ENCODE results near the gene CAPN11. TPM values are rescaled to one million over a fixed set of nuclear protein-coding genes. Genes with fewer than 3 reads are reported as not detected.

The CAPN11 gene
- total RNA-seq, 1 donor from 2014 or later = not detected

GRCh38 chr6:44202972-44203750, 44.5 kb downstream of the CAPN11 start:
- intact Hi-C loops (cut with micrococcal nuclease) = no loop called here

DNA sequence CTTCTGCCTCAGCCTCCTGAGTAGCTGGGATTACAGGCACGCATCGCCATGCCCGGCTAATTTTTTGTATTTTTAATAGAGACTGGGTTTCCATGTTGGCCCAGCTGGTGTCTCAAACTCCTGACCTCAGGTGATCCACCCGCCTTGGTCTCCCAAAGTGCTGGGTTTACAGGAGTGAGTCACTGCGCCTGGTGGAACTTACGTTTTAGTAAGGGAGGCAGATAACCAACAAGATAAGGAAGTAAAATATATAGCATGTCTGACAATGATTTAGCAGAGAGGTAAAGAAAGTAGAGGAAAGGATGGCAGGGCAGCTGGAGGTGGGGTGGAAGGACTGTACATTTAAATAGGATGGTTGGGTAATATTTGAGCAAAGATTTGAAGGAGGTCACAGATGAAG, 45.3 kb downstream of the CAPN11 start:
- intact Hi-C loops (cut with micrococcal nuclease) = no loop called here

DNA sequence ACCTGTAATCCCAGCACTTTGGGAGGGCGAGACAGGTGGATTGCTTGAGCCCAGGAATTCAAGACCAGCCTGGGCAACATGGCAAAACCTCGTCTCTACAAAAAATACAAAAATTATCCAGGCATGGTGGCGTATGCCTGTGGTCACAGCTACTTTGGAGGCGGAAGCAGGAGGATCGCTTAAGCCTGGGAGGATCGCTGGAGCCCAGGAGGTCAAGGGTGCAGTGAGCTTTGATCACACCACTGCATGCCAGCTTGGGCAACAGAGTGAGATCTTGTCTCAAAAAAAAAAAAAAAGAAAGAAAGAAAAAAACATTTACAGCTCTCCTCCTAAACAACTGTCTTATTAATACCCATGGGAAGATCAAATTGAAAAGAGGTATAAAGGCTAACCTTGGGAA, 49.3 kb downstream of the CAPN11 start:
- intact Hi-C loops (cut with micrococcal nuclease) = no loop called here

- intact Hi-C loops (cut with micrococcal nuclease) = no loop called here
Observed at GRCh38 chr6:44211284-44211683, 52.7 kb downstream of the CAPN11 start.

GRCh38 chr6:44214307-44214706, 55.7 kb downstream of the CAPN11 start:
- intact Hi-C loops (cut with micrococcal nuclease) = no loop called here

DNA sequence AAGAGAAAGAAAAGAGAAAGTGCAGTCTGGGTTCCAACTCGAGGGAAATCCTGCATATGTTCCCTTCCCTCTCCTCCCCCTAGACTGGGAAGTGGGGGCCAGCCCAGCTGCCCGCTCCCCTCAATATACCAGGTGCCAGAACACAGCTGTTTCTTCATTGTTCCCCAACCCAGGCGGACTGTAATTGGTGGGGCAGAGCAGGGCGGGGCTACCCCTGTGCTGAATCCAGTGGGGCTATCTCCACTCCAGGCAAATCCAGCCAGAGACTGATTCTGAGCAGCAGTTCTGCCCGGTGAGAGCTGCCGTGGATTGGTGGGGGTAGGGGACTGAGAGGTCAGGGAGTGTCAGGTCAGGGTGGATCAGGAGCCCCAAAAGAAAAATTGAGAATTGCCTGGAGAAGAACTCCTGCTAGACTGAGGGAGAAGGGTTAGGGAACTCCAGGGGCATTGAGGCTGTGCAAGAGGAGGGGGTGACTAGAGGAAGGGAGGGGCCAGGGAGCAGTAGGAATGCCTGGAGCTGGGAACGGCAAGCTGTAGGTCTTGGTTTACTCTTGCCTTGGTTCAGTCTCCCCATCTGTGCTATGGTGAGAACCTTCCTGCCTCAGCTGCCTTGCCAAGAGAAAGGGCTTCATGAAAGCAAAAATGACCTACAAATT, 58.2 kb downstream of the CAPN11 start, which contains the start of gene MYMX:
MYMX (plus strand) TSS at position 250 of the 655 bp plus-strand sequence. CDS start 546 bp downstream, outside the sequence.
- intact Hi-C loops (cut with micrococcal nuclease) = no loop called here

DNA sequence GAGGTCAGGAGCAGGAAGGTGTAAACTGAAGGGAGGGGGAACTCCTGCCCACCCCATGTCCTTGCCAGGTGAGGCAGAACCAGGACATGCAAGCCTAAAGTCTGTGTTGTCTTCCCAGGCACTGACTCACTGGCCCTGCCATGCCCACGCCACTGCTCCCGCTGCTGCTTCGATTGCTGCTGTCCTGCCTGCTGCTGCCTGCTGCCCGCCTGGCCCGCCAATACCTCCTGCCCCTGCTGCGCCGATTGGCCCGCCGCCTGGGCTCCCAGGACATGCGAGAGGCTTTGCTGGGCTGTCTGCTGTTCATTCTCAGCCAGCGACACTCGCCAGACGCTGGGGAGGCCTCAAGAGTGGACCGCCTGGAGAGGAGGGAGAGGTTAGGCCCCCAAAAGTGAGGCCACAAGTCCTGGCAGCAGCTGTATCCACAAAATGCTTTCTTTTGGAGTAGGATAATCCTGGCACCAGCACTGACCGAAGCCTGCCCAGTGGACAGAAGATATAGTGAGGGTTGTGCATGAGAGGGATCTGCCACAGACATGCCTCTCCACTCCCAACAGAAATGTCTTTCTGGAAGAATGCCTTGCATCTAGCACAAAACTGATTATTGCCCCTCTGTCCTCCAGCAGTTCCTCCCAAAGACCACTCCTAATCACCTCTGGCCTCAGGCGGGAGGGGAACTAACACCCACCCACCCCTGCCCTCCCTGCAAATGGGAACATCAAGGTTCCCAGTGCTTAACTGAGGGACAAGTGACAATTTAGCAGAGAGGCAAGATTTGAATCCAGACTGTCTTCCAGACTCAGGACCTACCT, 58.9 kb downstream of the CAPN11 start:
- intact Hi-C loops (cut with micrococcal nuclease) = no loop called here

- intact Hi-C loops (cut with micrococcal nuclease) = no loop called here
Observed at GRCh38 chr6:44219053-44219814, 60.6 kb downstream of the CAPN11 start.

DNA sequence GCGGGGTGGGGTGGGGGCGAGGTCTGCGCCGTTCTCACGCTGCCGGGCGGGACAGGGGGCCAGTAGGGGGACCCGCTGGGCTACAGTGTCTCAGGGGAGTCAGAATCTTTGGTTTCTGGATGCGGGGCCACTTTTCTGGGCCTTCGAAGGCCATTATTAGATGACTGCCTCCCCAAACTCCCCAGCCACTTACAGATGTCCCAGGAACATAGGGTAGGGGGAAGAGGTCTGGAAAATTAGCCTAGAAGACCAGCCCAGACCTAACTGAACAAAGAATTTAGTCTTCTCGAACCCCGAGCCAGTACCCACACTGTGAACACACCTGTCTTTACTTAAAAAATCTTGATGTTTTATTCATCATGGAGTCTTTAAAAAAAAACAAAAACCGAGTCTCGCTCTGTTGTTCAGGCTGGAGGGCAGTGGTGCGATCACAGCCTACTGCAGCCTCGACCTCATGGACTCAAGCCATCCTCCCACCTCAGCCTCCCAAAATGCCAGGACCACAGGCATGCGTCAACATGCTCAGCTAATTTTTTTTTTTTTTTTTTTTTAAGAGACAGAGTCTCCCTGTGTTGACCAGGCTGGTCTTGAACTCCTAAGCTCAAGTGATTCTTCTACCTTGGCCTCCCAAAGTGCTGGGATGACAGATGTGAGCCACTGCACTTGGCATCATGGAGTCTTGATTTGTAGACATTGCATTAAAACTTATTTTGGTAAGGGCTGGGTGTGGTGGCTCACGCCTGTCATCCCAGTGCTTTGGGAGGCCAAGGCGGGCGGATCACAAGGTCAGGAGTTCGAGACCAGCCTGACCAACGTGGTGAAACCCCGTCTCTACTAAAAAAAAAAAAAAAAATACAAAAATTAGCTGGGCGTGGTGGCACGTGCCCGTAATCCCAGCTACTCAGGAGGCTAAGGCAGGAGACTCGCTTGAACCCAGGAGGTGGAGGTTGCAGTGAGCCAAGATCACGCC, 61.5 kb downstream of the CAPN11 start:
- intact Hi-C loops (cut with micrococcal nuclease) = loop anchor here (2.0 to 5.0 kb wide), 2 partner anchors 93 to 593 kb away; partner anchors contain the start of genes GTPBP2, MRPL14 and TMEM63B

GRCh38 chr6:44220913-44221290, 62.3 kb downstream of the CAPN11 start:
- intact Hi-C loops (cut with micrococcal nuclease) = loop anchor here (1.0 to 5.0 kb wide), 6 partner anchors 16 to 594 kb away; partner anchors contain the start of genes GTPBP2, MRPL14, TMEM63B and VEGFA

- intact Hi-C loops (cut with micrococcal nuclease) = loop anchor here (1.0 to 5.0 kb wide), 6 partner anchors 16 to 594 kb away; partner anchors contain the start of genes GTPBP2, MRPL14, TMEM63B and VEGFA
Observed at GRCh38 chr6:44221291-44221960, 62.8 kb downstream of the CAPN11 start.

DNA sequence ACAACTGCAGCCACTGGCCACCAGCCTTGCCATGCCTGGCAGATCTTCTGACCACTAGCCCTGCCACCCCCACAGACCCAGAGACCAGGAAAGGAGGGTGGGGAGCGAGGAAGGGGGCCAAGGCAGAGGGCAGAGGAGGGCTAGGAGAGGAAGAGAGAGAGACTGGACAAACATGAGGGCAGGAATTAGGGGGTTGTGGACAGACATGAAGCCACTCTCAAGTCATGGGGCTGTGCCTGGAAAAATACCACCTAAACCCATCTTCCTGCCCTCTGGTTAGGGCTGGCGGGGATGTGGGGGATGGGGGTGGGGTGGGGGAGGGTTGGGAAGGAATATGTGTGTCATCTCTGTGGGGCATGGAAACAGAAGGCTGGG, 63.3 kb downstream of the CAPN11 start:
- intact Hi-C loops (cut with micrococcal nuclease) = loop anchor here (1.0 to 5.0 kb wide), 6 partner anchors 15 to 595 kb away; partner anchors contain the start of genes GTPBP2, MRPL14, TMEM63B and VEGFA

DNA sequence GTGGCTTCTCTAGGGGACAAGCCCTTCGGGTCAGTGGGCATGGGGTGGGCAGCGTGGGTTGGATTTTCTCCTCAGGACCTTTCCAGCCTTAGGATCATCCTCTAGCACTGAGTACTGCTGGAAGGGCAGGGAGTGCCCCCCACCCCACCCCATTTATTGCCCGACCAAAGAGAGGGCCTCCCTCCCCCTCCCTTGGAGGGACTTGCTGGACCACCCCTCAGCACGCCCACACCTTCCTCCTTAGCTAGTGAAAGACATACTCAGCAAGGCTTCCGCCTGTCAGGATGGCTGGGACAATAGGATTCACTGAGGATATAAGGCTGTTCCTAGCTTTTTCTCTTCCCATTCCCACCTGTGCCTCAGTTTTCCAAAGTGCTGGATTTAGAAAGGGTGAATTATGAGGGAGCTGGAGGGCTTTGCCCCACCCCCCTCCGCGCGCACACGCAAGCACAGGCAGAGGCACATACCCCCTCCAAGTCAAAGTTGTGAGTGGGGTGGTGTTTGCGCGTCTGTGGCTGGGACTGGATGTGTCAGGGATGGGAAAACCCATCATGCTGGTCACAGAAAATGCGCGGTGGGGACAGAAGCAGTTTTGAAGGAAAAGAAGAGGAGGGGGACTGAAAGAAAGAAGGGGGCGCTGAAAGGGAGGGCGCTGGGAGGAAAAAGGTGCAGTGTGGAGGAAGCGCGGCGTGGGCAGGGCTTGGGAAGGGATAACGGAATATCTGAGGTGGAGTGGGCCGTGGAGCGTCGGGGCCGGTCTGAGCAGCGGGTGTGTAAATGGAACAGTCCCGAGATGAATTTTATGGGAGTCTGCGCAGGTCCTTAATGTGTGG, 64.1 kb downstream of the CAPN11 start:
- intact Hi-C loops (cut with micrococcal nuclease) = loop anchor here (1.0 to 5.0 kb wide), 2 partner anchors 24 to 595 kb away; partner anchors contain the start of gene GTPBP2

DNA sequence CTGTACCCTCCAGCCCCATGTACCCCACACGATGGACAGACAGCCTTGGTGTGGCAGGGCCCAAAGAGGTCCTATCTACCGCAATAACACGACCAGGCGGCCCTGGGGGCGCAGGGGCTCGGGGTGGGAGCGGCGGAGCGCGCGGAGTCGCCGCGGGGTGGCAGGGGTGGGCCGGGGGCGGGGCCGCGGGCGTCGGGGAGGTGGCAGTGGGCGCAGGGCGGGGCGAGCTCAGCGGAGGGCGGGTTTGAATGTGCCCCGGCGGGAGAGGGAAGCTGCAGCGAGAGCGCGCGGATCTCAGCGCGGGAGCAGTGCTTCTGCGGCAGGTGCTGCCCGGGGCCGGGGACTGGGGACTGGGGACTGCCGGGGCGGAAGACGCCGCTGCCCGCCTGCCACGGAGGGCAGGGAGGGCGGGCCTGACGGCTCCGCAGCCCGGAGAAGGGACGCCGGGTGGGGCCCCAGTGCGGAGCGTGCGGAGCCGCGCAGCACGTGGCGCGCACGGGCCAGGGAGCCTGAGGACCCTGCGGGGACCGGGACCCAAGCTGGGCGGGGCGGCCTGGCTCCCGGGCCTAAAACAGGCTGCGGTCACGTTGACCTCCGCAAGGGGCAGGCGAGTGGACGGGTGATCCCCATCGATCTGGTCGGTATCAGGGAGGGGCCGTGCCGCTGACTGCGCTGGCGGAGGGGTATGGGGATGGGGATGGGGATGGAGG, 64.9 kb downstream of the CAPN11 start, which contains the start of gene SLC29A1:
SLC29A1 (plus strand) TSS at position 277 of the 710 bp plus-strand sequence. CDS start 3,719 bp downstream, outside the sequence.
- intact Hi-C loops (cut with micrococcal nuclease) = loop anchor here (1.0 to 5.0 kb wide), 5 partner anchors 23 to 596 kb away; partner anchors contain the start of genes AARS2, CDC5L, GTPBP2 and NFKBIE

- intact Hi-C loops (cut with micrococcal nuclease) = loop anchor here (1.0 to 5.0 kb wide), 4 partner anchors 41 to 597 kb away; partner anchors contain the start of genes AARS2, CDC5L, GTPBP2 and NFKBIE
Observed at GRCh38 chr6:44224029-44224964, 65.7 kb downstream of the CAPN11 start.

DNA sequence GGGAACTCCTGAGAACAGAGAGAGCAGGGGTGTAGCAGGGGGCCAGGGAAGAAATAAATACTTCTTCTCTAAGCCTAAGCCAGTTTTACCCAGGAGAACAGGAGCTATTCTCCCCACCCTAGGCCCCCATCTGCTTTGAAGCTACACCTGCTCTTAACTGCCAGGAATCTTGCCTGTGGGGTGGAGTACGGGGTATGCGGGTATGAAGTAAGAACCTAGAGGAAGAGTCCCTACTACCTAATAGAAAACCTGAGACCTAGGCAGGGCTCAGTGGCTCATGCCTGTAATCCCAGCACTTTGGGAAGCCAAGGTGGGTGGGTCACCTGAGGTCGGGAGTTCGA, 66.3 kb downstream of the CAPN11 start:
- intact Hi-C loops (cut with micrococcal nuclease) = loop anchor here (1.0 to 5.0 kb wide), 4 partner anchors 40 to 598 kb away; partner anchors contain the start of genes AARS2, CDC5L, GTPBP2 and NFKBIE

All from T-helper 1 cell treated with Interleukin-12 subunit alpha and Interleukin-12 subunit beta and Interleukin-4 antibody, amounts not matched to agents 30 ng/mL and 1 ng/mL, for 36 hours (primary cell).